GM19238 (cell line): Measurements from ENCODE around the gene PRAMEF18.
"Not testable (repeated sequence)": the region's sequence is repeated elsewhere in the genome, so short reads cannot be mapped to it uniquely, and the experiment has no call there.

ENCODE experiments used
- DNase-seq: peaks from one replicate; pipeline ENCODE4 v3.0.0; 2011; ENCODE audit warnings: low spot score; ENCODE audit not compliant: insufficient read length

The PRAMEF18 gene

GRCh38 chr1:13225675-13226204 lies at the start of gene PRAMEF18:
PRAMEF18 (minus strand) TSS chr1:13226154; CDS start chr1:13226106, 48 bp downstream.
- not testable (repeated sequence) for DNase-seq

GRCh38 chr1:13265124-13265523 lies 39.2 kb upstream of the PRAMEF18 start:
- DNase-seq = not testable (repeated sequence)

- not testable (repeated sequence) for DNase-seq
These were observed 27.9 kb upstream of the PRAMEF18 start, which contains the start of gene PRAMEF5 for GRCh38 chr1:13253898-13254297. PRAMEF5 (plus strand) TSS chr1:13254198; CDS start chr1:13259269, 5,071 bp downstream.

GRCh38 chr1:13247122-13247521 lies 21.2 kb upstream of the PRAMEF18 start:
- DNase-seq = not testable (repeated sequence)

GRCh38 chr1:13246554-13246871 lies 20.6 kb upstream of the PRAMEF18 start:
- not testable (repeated sequence) for DNase-seq

GRCh38 chr1:13245841-13246553 lies 20.0 kb upstream of the PRAMEF18 start:
- not testable (repeated sequence) for DNase-seq

- DNase-seq = not testable (repeated sequence)
These were observed 17.7 kb upstream of the PRAMEF18 start for GRCh38 chr1:13243536-13244263.

GRCh38 chr1:13239633-13240032 lies 13.7 kb upstream of the PRAMEF18 start:
- not testable (repeated sequence) for DNase-seq

GRCh38 chr1:13237572-13237971 lies 11.6 kb upstream of the PRAMEF18 start:
- DNase-seq = not testable (repeated sequence)

GRCh38 chr1:13234057-13234456 lies 8.1 kb upstream of the PRAMEF18 start:
- DNase-seq = not testable (repeated sequence)

- not testable (repeated sequence) for DNase-seq
These were observed 6.1 kb upstream of the PRAMEF18 start for GRCh38 chr1:13232056-13232455.

- not testable (repeated sequence) for DNase-seq
These were observed 5.3 kb upstream of the PRAMEF18 start for GRCh38 chr1:13231061-13231750.

- not testable (repeated sequence) for DNase-seq
These were observed 4.6 kb upstream of the PRAMEF18 start for GRCh38 chr1:13230601-13231000.

GRCh38 chr1:13230096-13230495 lies 4.1 kb upstream of the PRAMEF18 start:
- DNase-seq = not testable (repeated sequence)

GRCh38 chr1:13228343-13228781 lies 2.4 kb upstream of the PRAMEF18 start:
- no peak for DNase-seq

- DNase-seq = not testable (repeated sequence)
These were observed 1.5 kb upstream of the PRAMEF18 start for GRCh38 chr1:13227271-13228055.

GRCh38 chr1:13224480-13225060 lies 1.4 kb downstream of the PRAMEF18 start:
- no peak for DNase-seq

GRCh38 chr1:13222788-13223187 lies 3.2 kb downstream of the PRAMEF18 start:
- not testable (repeated sequence) for DNase-seq

GRCh38 chr1:13219203-13219602 lies 6.8 kb downstream of the PRAMEF18 start:
- DNase-seq = not testable (repeated sequence)

- not testable (repeated sequence) for DNase-seq
These were observed 9.3 kb downstream of the PRAMEF18 start for GRCh38 chr1:13216619-13217018.
